SH-SY5Y (cell line): Measurements from ENCODE around the gene AHRR.

ENCODE experiments used
- GATA2 ChIP-seq: IDR thresholded peaks from 2 replicates; pipeline ENCODE4 v1.6.1; 2011; ENCODE audit warnings: mild to moderate bottlenecking, low read depth, low read length
- GATA3 ChIP-seq: IDR thresholded peaks from 2 replicates; pipeline ENCODE4 v1.6.1; 2011; ENCODE audit warnings: low read depth, mild to moderate bottlenecking, low read length, moderate library complexity

The AHRR gene

DNA sequence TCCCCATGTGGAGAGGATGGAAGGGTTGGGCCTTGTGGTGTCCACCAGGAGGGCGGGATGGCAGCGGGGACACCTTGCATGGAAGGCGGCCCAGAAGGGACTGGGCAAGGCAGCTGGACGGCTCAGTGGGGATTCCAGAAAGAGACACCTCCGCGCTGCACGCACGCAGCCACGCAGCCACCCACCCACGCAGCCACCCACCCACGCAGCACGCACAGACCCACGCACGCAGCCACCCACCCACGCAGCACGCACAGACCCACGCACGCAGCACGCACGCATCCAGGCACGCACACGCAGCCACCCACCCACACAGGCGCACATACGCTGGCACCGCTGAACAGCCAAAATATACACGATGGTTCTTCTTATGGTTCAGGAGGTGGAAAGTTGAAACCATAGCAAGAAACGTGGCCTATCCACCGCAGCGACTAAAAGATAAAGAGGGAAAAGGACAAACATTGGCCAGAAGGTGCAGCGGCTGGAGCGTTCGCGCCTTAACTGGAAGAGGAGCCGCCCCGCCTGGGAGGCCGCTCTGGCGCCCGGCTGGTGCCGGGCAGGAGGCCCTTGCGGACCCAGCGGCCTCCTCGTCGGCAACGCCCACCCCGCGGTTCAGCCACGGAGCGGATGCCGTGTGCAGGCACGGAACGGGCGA lies 99.2 kb downstream of the AHRR start:
- TF ChIP-seq GATA2: no peak
- no peak for TF ChIP-seq GATA3

DNA sequence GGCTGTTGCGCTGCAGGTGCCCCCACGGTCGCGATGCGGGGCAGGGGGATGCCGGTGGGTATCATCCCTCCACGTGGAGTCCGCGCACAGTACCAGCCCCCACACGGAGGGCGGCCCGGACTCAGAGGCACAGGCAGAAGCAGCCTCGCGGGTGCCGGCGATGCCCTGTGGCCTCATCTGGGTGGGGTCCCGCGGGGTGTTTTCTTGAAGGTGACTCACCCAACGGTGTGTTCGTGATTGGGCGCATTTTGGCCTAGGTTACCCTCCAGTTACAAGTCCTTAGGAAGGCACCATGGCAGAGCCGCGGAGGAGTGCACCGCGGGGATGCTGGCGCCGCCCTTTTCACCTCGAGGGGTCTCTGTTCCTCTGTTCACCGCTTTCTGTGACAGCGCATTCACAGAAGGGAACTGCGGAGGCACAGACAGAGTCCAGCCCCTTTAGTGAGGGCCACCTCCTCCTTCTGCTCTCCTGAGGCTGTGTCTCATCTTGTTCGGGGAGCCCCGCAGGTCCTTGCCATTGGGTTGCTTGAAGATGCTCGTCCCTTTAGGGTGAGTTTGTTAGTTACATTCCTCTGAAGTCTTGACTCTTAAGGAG lies 99.9 kb downstream of the AHRR start:
- TF ChIP-seq GATA3 (no peak), GATA2 (no peak)

DNA sequence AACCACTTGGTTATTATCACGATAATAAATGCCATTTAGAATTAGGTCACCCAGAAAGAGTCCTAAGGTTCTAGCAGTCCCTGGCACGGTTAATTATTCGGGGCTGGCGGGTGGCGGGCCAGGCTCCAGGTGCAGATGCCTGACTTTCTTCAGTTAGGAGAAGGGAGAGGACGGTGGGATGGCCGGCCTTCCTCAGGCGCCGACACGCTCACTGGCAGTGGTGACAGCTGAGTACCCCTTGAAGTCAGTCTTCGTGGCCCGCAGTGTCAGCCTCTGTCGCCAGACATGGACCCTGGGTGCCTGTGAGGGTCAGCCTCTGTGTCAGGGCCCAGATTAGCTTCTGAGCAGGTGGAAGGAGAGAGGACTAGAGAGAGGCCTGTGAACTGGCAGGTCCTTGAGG lies 100.4 kb downstream of the AHRR start:
- no peak for TF ChIP-seq GATA3
- TF ChIP-seq GATA2: no peak

DNA sequence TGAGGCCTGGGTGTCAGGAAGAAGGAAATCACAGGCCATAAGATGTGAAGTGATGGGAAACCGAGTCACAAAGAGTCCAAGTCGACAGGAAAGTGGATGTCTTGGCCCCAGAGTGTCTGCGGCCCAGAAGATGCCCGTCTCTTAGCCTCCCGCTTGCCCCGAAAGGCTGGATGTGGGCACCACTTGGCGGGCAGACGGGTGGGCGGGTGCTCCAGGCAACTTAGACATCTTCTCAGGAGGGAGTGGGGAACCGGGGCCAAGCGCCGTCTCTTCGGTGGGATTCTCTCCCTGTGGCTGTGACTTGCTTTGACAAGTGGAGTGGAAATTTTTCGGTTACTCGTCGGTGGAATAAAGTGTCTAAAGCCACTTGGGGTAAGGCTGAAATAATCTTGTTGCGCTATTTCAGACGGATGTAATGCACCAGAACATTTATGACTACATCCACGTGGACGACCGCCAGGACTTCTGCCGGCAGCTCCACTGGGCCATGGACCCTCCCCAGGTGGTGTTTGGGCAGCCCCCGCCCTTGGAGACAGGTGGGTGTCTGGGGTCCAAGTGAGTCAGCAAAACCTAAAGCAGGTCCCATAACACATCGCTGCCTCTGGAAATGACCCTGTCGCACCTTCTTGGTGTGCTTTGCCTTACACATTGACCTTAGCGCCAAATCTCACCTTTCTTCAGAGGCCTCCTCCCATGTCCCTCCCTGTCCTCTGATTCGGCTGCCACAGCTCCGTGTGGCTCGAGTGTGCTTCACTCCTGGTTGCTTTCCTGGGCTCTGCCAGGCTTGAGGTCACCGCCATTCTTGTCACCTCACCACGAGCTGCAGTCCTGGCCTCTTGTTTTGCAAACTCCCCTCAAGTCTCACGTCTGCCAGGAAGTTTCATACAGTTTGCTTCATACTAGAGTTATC lies 101.1 kb downstream of the AHRR start:
- TF ChIP-seq GATA2 (no peak), GATA3 (no peak)

DNA sequence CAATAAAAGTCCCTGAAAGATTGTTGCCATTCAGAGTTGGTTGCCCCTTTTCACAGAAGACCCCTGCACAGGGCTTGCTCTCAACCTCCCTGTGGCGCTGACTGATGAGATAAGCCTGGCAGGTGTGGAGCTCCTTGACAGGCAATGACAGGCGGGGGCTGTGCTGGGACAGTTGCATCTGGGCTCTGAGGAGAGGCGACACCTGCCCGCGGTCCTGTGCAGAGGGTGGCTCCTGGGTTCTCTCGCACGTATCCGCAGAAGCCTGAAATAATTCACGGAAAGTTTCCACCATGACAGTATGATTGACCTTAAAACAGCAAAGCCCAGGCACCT lies 101.7 kb downstream of the AHRR start:
- TF ChIP-seq GATA2 (no peak), GATA3 (no peak)

DNA sequence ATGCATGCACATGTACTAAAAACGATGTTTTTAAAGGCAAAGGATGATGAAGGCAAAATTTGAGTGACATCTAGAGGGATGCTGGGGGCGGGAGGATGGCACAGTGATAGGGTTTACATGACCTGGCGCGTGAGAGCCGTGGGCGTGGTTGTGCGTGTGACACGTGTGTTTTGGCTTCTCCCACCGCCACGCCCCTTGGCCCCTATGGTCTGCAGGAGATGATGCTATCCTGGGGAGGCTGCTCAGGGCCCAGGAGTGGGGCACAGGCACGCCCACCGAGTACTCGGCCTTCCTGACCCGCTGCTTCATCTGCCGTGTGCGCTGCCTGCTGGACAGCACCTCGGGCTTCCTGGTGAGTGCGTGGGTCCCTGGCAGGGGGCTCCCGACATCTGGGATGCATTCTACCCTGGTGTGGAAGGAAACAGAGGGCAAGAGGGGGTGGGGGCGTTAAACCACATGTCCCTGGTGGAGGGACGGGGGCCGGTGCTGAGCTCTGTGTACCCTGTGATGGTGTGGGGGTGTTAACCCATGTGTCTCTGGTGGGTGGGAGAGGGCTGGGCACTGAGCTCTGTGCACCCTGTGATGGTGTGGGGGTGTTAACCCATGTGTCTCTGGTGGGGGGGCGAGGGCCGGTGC lies 102.2 kb downstream of the AHRR start:
- TF ChIP-seq GATA2: no peak
- TF ChIP-seq GATA3: no peak

DNA sequence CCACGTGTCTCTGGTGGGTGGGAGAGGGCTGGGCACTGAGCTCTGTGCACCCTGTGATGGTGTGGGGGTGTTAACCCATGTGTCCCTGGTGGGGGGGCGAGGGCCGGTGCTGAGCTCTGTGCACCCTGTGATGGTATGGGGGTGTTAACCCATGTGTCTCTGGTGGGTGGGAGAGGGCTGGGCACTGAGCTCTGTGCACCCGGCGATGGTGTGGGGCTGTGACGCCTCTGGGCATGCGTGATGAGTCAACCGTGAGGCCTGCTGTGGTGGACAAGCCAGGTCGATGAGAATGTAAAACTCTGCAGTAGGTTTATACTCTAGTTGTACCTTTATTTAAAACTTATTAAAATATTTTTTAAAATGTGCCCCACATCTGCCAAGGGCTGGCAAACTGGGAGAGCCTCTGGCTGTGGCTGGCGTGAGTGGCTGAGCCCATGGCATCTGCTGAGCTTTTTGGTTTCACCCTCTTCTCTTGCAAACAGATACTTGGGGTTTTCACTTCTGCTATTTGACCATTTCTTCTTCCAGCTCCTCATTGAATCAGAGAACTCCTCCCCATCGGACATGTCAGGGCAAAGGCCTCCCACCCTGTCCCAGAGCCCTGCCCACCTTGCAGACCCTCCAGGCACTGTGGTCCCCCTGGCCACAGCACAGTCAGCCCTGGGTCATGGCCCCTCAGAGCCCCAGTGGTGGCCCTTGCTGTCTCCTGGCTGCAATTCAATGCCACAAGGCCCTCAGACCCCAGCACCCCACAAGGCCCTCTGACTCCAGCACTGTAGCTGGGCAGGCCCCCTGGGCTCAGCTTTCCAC lies 103.0 kb downstream of the AHRR start:
- TF ChIP-seq GATA3 (no peak), GATA2 (no peak)

DNA sequence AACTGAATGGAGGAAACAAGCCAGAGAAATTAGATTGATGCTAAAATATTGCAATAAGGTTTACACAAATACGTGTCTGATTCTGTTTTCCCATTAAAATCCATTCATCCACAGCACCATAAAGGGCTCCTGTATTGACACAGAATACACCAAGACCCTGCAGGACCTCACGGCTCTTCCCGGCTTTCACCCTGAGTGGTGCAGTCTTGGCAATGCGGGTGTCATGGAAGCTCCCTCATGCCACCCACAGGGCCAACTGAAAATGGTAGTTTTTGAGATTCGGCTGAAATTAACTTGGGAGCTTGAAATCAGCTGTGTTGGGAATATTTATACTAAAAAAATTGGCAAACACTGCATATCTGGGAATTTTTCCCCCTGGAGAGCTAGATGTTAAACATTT lies 104.2 kb downstream of the AHRR start:
- TF ChIP-seq GATA2: no peak
- no peak for TF ChIP-seq GATA3

DNA sequence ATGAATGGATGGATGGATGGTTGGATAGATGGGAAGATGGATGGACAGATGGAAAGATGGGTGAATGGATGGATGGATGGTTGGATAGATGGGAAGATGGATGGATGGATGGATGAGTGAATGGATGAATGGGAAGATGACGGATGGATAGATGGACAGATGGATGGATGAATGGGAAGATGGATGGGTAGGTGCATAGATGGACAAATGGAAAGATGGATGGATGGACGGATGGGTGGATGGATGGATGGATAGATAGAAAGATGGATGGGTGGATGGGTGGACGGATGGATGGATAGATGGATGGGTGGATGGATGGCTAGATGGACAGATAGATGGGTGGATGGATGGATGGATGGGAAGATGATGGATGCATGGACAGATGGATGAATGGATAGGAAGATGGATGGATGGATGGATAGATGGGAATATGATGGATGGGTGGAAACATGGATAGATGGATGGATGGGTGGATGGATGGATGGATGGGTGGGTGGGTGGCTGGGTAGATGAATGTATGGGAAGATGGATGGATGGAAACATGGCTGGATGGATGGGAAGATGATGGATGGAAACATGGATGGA lies 105.0 kb downstream of the AHRR start:
- TF ChIP-seq GATA3 (no peak), GATA2 (no peak)

DNA sequence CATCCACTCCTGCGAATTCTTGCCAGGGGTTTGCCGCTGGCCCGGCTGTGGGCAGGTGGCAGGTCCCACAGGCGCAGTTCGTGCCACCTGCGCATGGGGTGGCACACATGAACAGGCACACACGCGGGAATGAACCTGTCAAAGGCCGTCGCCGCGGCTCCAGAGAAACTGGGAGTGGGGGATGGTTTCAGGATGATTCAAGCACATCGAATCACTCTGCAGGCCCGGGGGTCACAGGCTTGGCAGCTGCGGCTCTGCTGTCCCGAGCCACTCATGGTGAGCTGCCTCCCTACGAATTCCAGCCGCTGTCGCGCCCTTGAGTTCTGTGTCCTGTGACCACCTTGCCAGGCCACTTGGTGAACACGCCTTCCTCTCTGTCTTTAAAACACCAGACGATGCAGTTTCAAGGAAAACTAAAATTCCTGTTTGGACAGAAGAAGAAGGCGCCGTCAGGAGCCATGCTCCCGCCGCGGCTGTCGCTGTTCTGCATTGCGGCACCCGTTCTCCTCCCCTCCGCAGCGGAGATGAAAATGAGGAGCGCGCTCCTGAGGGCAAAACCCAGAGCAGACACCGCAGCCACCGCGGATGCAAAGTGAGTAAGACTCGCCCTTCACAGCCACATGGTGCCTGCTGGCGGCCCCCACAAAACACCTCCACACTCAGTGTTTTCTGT lies 106.0 kb downstream of the AHRR start:
- TF ChIP-seq GATA3 (no peak), GATA2 (no peak)

DNA sequence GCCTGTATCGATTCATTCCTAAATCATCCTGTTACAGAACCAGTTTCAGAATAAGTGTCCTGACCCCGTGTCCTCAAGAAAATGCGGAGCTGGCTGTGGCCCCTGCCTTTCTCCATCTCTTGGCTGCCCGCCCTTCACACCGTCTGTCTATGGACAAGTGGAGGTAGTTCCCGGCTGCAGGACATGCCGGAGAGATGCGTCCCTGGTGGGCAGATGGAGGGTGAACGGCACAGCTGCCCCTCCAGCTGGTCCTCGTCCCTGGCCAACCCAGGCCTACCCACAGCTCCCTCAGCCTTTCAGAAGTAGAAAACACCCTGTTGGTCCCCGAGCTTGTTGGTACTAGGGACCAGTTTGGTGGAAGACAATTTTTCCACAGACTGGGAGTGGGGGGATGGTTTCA lies 106.7 kb downstream of the AHRR start:
- no peak for TF ChIP-seq GATA3
- no peak for TF ChIP-seq GATA2

DNA sequence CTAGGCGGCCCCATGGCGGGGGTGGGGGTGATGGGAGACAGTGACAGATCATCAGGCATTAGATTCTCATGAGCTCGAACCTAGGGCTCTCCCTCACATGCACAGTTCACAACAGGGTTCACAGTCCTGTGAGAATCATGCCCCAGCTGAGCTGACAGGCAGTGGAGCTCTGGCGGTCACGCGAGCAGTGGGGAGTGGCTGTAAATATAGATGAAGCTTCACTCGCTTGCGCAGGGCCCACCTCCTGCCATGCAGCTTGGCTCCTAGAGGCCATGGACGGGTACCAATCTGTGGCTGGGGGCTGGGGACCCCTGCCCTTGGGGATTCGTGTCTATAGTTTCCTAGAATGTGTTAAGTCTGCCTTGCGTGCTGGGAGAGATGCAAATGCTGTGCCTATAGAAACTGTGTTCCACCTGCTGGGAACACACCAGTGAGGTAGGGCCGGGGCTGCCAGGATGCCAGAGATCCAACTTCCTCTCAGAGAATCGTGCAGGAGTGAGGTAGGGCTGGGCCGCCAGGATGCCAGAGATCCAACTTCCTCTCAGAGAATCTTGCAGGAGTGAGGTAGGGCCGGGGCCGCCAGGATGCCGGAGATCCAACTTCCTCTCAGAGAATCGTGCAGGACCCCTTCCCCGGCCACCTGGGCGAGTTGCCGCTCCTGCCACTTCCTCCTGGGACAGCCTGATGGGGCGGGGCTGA lies 107.4 kb downstream of the AHRR start:
- TF ChIP-seq GATA2 (no peak), GATA3 (no peak)
